ENCODE data around the gene QSER1. TPM values are rescaled to one million over a fixed set of nuclear protein-coding genes. Genes with fewer than 3 reads are reported as not detected.
"Not testable (repeated sequence)": the region's sequence is repeated elsewhere in the genome, so short reads cannot be mapped to it uniquely, and the experiment has no call there.

QSER1 gene
- total RNA-seq, 1 donor from 2014 or later, result 75.3 TPM

GRCh38 chr11:32884770-32885384, 7.7 kb upstream of the QSER1 start:
- Mint-ChIP-seq H3K27ac (ENCODE audit: unreplicated experiment) (no peak overlapping the region), H3K36me3 (ENCODE audit: unreplicated experiment) (no peaks in the 10 kb centered on the region), H3K4me1 (ENCODE audit: low read depth, unreplicated experiment) (no peaks in the 10 kb centered on the region), H3K27me3 (ENCODE audit: unreplicated experiment) (no peaks in the 10 kb centered on the region), H3K4me3 (ENCODE audit: unreplicated experiment) (no peak overlapping the region), H3K9me3 (ENCODE audit: unreplicated experiment) (peaks cover 3% of the 10 kb centered on the region)
- DNase-seq, result no peak
- TF ChIP-seq CTCF (IDR thresholded peaks at IDR 0.05; ENCODE audit: partially characterized antibody, unreplicated experiment), result no peak

GRCh38 chr11:32885556-32885955, 7.1 kb upstream of the QSER1 start:
- no peaks in the 10 kb centered on the region for H3K27me3 Mint-ChIP-seq (ENCODE audit: unreplicated experiment)
- H3K4me3 Mint-ChIP-seq (ENCODE audit: unreplicated experiment), result no peak overlapping the region
- peaks cover 3% of the 10 kb centered on the region for H3K9me3 Mint-ChIP-seq (ENCODE audit: unreplicated experiment)
- DNase-seq, result no peak
- H3K4me1 Mint-ChIP-seq (ENCODE audit: low read depth, unreplicated experiment), result no peaks in the 10 kb centered on the region
- H3K36me3 Mint-ChIP-seq (ENCODE audit: unreplicated experiment), result no peaks in the 10 kb centered on the region
- H3K27ac Mint-ChIP-seq (ENCODE audit: unreplicated experiment), result no peak overlapping the region
- TF ChIP-seq CTCF (IDR thresholded peaks at IDR 0.05; ENCODE audit: partially characterized antibody, unreplicated experiment), result no peak

GRCh38 chr11:32886180-32886579, 6.4 kb upstream of the QSER1 start:
- TF ChIP-seq CTCF (IDR thresholded peaks at IDR 0.05; ENCODE audit: partially characterized antibody, unreplicated experiment), result no peak
- Mint-ChIP-seq H3K36me3 (ENCODE audit: unreplicated experiment) (no peaks in the 10 kb centered on the region), H3K27me3 (ENCODE audit: unreplicated experiment) (no peaks in the 10 kb centered on the region), H3K4me3 (ENCODE audit: unreplicated experiment) (no peak overlapping the region), H3K9me3 (ENCODE audit: unreplicated experiment) (peaks cover 3% of the 10 kb centered on the region), H3K27ac (ENCODE audit: unreplicated experiment) (no peak overlapping the region), H3K4me1 (ENCODE audit: low read depth, unreplicated experiment) (peaks cover under 1% of the 10 kb centered on the region)
- no peak for DNase-seq

GRCh38 chr11:32887707-32888383, 4.8 kb upstream of the QSER1 start:
- H3K9me3 Mint-ChIP-seq (ENCODE audit: unreplicated experiment), result peaks cover 13% of the 10 kb centered on the region
- not testable (repeated sequence) for H3K4me3 Mint-ChIP-seq (ENCODE audit: unreplicated experiment); DNase-seq; H3K4me1 Mint-ChIP-seq (ENCODE audit: low read depth, unreplicated experiment); H3K27ac Mint-ChIP-seq (ENCODE audit: unreplicated experiment); H3K36me3 Mint-ChIP-seq (ENCODE audit: unreplicated experiment)
- peaks cover 10% of the 10 kb centered on the region for H3K27me3 Mint-ChIP-seq (ENCODE audit: unreplicated experiment)

GRCh38 chr11:32888384-32888710, 4.3 kb upstream of the QSER1 start:
- not testable (repeated sequence) for H3K4me1 Mint-ChIP-seq (ENCODE audit: low read depth, unreplicated experiment); H3K36me3 Mint-ChIP-seq (ENCODE audit: unreplicated experiment); DNase-seq; H3K27ac Mint-ChIP-seq (ENCODE audit: unreplicated experiment); H3K4me3 Mint-ChIP-seq (ENCODE audit: unreplicated experiment)
- peaks cover 11% of the 10 kb centered on the region for H3K27me3 Mint-ChIP-seq (ENCODE audit: unreplicated experiment)
- peaks cover 13% of the 10 kb centered on the region for H3K9me3 Mint-ChIP-seq (ENCODE audit: unreplicated experiment)

GRCh38 chr11:32888805-32889204, 3.8 kb upstream of the QSER1 start:
- TF ChIP-seq CTCF (IDR thresholded peaks at IDR 0.05; ENCODE audit: partially characterized antibody, unreplicated experiment), result no peak
- Mint-ChIP-seq H3K9me3 (ENCODE audit: unreplicated experiment) (peaks cover 16% of the 10 kb centered on the region), H3K4me1 (ENCODE audit: low read depth, unreplicated experiment) (peaks cover 6% of the 10 kb centered on the region), H3K27ac (ENCODE audit: unreplicated experiment) (no peak overlapping the region), H3K36me3 (ENCODE audit: unreplicated experiment) (no peaks in the 10 kb centered on the region), H3K27me3 (ENCODE audit: unreplicated experiment) (peaks cover 13% of the 10 kb centered on the region), H3K4me3 (ENCODE audit: unreplicated experiment) (no peak overlapping the region)
- no peak for DNase-seq
